Urinary bladder (tissue), 4 donors: ENCODE data around the gene RGS7. TPM values are rescaled to one million over a fixed set of nuclear protein-coding genes. Genes with fewer than 3 reads are reported as not detected.

Experiments
- DNase-seq: peaks from one replicate; pipeline ENCODE4 v3.0.0-alpha.2; 2015; ENCODE audit errors: extremely low spot score
- H3K27ac ChIP-seq: one replicate; pipeline ENCODE4 v1.5.1; 2013; ENCODE audit warnings: low read depth, mild to moderate bottlenecking, moderate library complexity
- H3K36me3 ChIP-seq: one replicate; pipeline ENCODE4 v1.6.1; 2013; ENCODE audit warnings: mild to moderate bottlenecking, moderate library complexity; ENCODE audit not compliant: insufficient read depth
- H3K4me1 ChIP-seq: one replicate; pipeline ENCODE4 v1.6.1; 2013; ENCODE audit warnings: mild to moderate bottlenecking, moderate library complexity; ENCODE audit not compliant: insufficient read depth
- H3K4me3 ChIP-seq: one replicate; pipeline ENCODE4 v1.5.1; 2013; ENCODE audit warnings: low read depth, low read length
- WGBS: extraction: QIAGEN DNeasy Blood & Tissue Kit; methylation state at CpG from one replicate; pipeline ENCODE4 v1.1.7; 2013; 5-methylcytosine and 5-hydroxymethylcytosine counted together
- polyA plus RNA-seq: library from polyadenylated mRNA; stranded (reverse); fragments of 200-250 nt; gene quantifications from one replicate; pipeline ENCODE4 v1.2.3, GENCODE V29; 2013
- small RNA-seq: library from RNA; depleted of rRNA; stranded (forward); fragments of <200 nt; gene quantifications from one replicate; pipeline ENCODE3, GENCODE V24; 2014
- total RNA-seq: library from RNA; depleted of rRNA; stranded (reverse); fragments of >200 nt; gene quantifications from one replicate; pipeline ENCODE4 v1.2.3, GENCODE V29; 2014
- donor health status: healthy with polysubstance abuse.
- donor health status: healthy.

The RGS7 gene
- total and polyA plus RNA-seq, 2 donors: 0.04 to 0.42 TPM

GRCh38 chr1:240734001-240734400 is 623.0 kb downstream of the RGS7 start:
- no peak overlapping the region for H3K27ac ChIP-seq
- H3K4me1 ChIP-seq: no peaks in the 10 kb centered on the region
- 73% methylated on average over 3 of the region's 3 CpGs for WGBS
- DNase-seq: no peak
- H3K36me3 ChIP-seq: no peaks in the 10 kb centered on the region
- H3K4me3 ChIP-seq: no peak overlapping the region

GRCh38 chr1:240732390-240732789 is 624.6 kb downstream of the RGS7 start:
- H3K4me1 ChIP-seq: no peaks in the 10 kb centered on the region
- H3K36me3 ChIP-seq: no peaks in the 10 kb centered on the region
- H3K4me3 ChIP-seq: no peak overlapping the region
- no peak overlapping the region for H3K27ac ChIP-seq
- 11% methylated on average over 5 of the region's 5 CpGs for WGBS
- DNase-seq: no peak

Small RNA genes within 50 kb of the gene (small RNA-seq; reads per million reads assigned to genes)
- gene MIR3123: not detected

Other genes starting within 250 kb of the RGS7 start
- 71.1 TPM for gene FH, start 162.6 kb upstream of the RGS7 start, total RNA-seq
- 60.3 TPM for gene FH, start 162.6 kb upstream of the RGS7 start, polyA plus RNA-seq
- gene KMO, start 175.2 kb upstream of the RGS7 start, total RNA-seq: 0.37 TPM
- gene KMO, start 175.2 kb upstream of the RGS7 start, polyA plus RNA-seq: 0.35 TPM